ENCODE data around the gene NR2C1.

- no peak for TF ChIP-seq CTCF (IDR thresholded peaks at IDR 0.05)
- no peak for TF ChIP-seq POLR2A (IDR thresholded peaks at IDR 0.05)
Observed at GRCh38 chr12:95107362-95107761, 33.9 kb upstream of the NR2C1 start.

Measured in body of pancreas (tissue), 4 donors.